G401 (cell line): ENCODE data around the gene HDAC10. TPM values are rescaled to one million over a fixed set of nuclear protein-coding genes. Genes with fewer than 3 reads are reported as not detected.
A peak's percentile ranks its signal among the peaks of the same experiment; 100 is the strongest.

Experiments used
- DNase-seq: peaks from one replicate; pipeline ENCODE4 v3.0.0-alpha.2; 2015; ENCODE audit warnings: low spot score
- in situ Hi-C: cut with HindIII; loops from 2 replicates; pipeline ENCODE4 v1.10.0; 2016; ENCODE audit warnings: low sequenced_read_pairs, mixed read lengths
- total RNA-seq: library from RNA; depleted of rRNA; stranded (reverse); fragments of >200 nt; shearing (Covaris generic); gene quantifications from 2 replicates; pipeline ENCODE4 v1.2.3, GENCODE V29; 2014

HDAC10 gene
- total RNA-seq, 1 experiment from 2014 or later, result 28.5 TPM

DNA sequence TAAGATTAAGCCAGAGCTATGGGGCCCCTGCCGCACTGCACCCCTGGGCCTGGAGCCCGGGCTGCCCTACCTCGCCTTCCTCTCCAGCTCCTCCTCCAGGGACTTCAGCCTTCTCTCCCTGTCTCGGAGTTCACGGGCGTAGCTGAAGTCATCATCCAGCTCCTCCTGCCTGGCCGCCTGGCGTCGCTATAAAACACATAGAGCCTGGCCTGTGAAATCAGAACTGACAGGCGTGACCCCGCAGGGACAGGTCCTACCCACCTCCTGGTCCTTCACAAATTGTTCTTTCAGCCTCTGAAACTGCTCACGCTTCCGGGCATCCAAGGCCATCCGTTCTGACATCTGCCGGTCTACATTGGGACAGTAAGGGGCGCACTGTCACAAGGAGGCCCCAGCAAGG, 27.0 kb downstream of the HDAC10 start:
- in situ Hi-C loops, result no loop called here
- DNase-seq, result no peak

- no peak for DNase-seq
- in situ Hi-C loops, result no loop called here
Observed at GRCh38 chr22:50222508-50222907, 28.6 kb downstream of the HDAC10 start.

GRCh38 chr22:50221410-50222300, 29.4 kb downstream of the HDAC10 start:
- DNase-seq, result no peak
- in situ Hi-C loops, result no loop called here

- in situ Hi-C loops, result no loop called here
Observed at GRCh38 chr22:50220603-50221409, 30.3 kb downstream of the HDAC10 start.

GRCh38 chr22:50219800-50220602, 31.1 kb downstream of the HDAC10 start:
- no peak for DNase-seq
- in situ Hi-C loops, result no loop called here

More at GRCh38 chr22:50220603-50221409, 30.3 kb downstream of the HDAC10 start:
- DNase-seq, result no peak

GRCh38 chr22:50218996-50219727, 31.9 kb downstream of the HDAC10 start:
- in situ Hi-C loops, result no loop called here
- peak; percentile 67 for DNase-seq

DNA sequence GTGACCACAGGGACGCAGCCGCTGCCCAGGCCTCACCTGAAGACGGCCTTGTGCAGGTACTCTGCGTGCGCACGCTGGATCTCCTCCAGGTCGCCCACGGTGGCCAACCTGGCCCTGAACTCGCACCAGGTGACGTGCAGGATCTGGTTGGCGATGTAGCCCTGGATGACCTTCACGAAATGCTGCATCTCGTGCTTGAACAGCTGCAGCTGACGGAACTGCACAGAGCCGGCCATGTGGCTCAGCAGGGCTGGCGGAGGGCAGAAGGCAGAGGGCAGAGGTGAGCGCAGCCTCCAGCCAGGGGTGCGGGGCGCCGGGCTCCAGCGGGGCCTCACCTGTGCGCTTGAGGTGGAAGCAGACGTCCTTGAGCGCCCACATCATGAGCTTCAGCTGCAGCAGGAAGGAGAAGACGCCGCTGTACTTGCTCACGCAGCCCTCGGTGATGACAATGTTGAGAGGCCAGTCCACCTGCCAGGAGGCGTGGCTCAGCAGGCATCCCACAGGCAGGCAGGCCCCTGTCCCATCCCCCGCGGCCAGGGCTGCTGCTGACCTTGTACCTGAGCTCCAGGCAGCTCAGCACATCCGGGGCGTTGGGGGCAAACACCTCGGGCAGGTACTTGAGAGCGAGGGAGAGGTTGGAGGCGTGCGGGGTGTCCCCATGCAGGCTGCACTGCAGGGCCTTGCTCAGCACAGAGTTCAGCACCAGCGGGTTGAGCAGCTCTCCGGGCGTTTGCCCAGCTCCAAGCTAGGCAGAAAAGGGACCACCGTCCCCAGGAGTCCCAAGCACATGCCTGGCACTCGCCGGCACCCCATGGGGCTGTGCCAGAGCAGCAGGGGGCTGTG, 32.7 kb downstream of the HDAC10 start:
- in situ Hi-C loops, result no loop called here

DNA sequence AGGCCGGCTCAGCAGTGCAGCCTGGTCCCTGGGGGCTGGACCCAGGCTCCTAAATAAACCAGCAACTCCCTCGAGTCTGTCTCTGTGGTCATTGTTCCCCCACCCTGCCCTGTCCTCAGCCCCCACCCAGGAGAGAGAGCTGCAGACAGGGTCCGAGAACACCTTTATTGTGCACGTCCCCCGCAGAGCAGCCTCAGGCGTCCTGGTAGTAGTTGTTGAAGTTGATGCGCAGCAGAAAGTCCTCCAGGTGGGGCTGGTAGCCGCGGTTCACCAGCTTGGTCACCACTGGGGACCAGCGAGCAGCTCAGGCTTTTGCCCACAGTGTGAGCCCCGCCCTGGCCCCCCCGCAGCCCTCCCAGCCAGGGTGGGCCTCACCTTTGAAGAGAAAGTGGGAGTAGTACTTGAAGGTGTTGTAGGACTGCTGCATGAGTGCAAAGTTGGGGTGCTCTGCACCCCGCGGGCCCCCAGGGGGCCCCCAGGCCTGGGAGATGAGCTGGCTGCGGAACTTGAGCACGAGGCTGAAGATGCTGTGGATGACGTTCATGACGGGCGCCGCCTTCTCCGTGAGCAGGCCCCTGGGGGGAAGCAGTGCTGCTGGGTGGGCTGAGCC, 33.4 kb downstream of the HDAC10 start:
- DNase-seq, result no peak
- in situ Hi-C loops, result no loop called here

More for the DNA sequence above, 32.7 kb downstream of the HDAC10 start:
- DNase-seq, result no peak

GRCh38 chr22:50216684-50217520, 34.2 kb downstream of the HDAC10 start:
- in situ Hi-C loops, result no loop called here
- no peak for DNase-seq

- in situ Hi-C loops, result no loop called here
- no peak for DNase-seq
Observed at GRCh38 chr22:50216055-50216683, 34.9 kb downstream of the HDAC10 start.

DNA sequence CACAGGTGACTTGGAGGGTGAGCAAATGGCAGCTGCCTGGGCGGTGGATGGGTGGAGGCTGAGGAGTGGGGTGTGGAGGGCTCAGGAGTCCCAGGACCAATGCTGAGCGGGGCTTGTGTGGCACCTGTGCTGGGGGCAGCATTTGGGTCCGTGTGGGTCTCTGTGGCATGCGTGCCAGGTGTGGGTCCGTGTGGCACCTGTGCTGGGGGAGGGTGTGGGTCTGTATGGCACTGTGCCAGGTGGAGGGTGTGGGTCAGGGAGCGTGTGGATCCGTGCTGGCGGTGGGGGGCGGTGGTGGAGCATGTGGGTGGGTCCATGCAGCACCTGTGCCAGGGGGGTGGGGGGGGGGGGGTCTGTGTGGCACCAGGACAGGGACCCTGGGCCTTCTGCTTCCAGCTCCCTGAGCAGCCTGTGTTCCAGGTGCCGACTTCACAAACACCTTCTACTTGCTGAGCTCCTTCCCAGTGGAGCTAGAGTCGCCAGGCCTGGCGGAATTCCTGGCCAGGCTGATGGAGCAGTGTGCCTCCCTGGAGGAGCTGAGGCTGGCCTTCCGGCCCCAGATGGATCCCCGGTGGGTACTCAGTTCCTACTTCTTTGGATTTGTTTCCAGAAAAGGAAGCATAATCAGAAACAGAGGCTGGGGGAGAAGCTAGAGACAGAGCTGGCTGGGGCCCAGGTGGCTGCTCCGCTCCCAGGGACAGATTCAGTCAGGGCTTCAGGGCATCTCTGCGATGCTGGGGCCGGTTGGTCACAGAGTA, 35.6 kb downstream of the HDAC10 start:
- DNase-seq, result peak; percentile 61
- in situ Hi-C loops, result no loop called here

GRCh38 chr22:50213263-50213662, 37.8 kb downstream of the HDAC10 start:
- no peak for DNase-seq
- in situ Hi-C loops, result no loop called here

- DNase-seq, result no peak
- in situ Hi-C loops, result no loop called here
Observed at GRCh38 chr22:50211147-50211546, 39.9 kb downstream of the HDAC10 start.

GRCh38 chr22:50210378-50211139, 40.5 kb downstream of the HDAC10 start:
- DNase-seq, result no peak
- in situ Hi-C loops, result no loop called here

GRCh38 chr22:50209893-50210292, 41.2 kb downstream of the HDAC10 start:
- in situ Hi-C loops, result no loop called here
- DNase-seq, result peak; percentile 87
